NCI-H1694 treated with DMSO at 0.1 percent for 48 hours (cell line): ENCODE results near the gene ZER1.
A peak's percentile ranks its signal among the peaks of the same experiment; 100 is the strongest.
"Not testable (repeated sequence)": the region's sequence is repeated elsewhere in the genome, so short reads cannot be mapped to it uniquely, and the experiment has no call there.

ENCODE experiments used
- DNase-seq: peaks from one replicate; lab custom pipeline; 2025; lab: John Stamatoyannopoulos, UW

ZER1 gene

DNA sequence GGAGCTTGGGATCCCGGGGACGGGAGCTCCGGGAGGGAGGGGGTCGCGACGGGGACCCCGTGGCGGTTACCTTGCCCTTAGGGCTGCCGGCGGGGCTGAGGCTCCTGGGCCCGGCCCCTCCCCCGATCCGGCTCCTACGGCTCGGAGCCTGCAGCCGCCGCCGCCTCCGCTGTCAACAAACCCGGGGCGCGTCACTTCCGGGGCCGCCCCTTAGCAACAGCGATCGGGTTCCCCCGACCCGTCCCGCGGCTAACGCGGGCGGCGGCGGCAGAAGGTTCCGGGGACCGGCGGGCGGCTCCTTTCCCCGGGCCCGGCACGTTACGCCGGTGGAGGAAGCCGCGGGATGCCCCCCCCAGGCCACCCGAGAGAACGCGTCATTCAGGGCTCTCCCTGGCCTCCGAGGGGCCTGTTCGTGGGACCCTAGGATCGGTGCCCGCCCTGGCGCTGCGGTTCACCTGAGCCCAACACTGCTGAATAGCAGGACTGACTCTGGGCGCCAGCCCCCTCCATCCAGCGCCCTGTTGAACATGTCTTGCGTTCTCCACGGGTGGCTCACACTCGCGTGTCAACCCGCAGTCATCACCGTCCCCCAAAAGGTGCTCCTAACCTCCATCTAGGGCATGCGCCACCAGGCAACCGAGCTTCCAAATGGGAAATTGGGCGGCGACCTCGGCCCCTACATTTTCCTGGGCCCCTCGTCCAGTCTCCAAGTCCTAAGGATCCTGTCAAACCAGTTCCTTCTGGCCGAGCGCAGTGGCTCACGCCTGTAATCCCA is at the start of gene ZER1:
ZER1 (minus strand) TSS at position 183 of the 775 bp plus-strand sequence. CDS start 16,362 bp downstream, outside the sequence.
- peak; percentile 51 for DNase-seq

DNA sequence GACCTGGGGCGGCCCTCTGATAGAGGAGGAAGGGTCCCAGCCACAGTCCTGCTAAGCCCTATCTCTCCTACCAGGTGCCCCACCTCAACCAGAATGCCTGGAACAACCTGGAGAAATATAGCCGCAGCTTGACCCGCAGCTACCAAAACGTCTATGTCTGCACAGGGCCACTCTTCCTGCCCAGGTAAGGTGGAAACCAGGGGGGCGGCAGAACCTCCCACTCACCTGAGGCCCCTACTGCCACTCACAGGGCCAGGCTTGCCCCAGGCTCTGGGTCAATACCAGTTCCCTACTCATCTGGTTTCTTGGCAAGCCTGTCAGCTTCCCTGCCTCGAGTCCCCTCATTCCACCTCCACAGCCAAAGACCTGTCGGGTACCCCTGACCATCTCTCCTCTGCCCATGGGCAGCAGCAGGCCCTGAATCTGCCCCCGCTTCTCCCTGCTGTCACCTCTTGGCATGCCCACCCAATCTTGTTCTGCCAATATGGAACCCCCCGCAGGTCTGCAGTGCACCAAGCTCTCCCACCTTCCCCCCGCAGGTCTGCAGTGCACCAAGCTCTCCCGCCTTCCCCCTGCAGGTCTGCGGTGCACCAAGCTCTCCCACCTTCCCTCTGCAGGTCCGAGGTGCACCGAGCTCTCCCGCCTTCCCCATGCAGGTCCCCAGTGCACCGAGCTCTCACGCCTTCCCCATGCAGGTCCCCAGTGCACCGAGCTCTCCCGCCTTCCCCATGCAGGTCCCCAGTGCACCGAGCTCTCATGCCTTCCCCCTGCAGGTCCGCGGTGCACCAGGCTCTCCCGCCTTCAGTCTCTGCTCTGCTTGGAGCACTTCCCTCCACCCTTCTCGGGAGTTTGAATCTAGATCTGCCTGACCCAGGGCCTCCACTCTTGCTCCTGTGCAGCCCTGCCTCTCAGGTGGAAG is 49.2 kb upstream of the ZER1 start:
- DNase-seq = no peak

DNA sequence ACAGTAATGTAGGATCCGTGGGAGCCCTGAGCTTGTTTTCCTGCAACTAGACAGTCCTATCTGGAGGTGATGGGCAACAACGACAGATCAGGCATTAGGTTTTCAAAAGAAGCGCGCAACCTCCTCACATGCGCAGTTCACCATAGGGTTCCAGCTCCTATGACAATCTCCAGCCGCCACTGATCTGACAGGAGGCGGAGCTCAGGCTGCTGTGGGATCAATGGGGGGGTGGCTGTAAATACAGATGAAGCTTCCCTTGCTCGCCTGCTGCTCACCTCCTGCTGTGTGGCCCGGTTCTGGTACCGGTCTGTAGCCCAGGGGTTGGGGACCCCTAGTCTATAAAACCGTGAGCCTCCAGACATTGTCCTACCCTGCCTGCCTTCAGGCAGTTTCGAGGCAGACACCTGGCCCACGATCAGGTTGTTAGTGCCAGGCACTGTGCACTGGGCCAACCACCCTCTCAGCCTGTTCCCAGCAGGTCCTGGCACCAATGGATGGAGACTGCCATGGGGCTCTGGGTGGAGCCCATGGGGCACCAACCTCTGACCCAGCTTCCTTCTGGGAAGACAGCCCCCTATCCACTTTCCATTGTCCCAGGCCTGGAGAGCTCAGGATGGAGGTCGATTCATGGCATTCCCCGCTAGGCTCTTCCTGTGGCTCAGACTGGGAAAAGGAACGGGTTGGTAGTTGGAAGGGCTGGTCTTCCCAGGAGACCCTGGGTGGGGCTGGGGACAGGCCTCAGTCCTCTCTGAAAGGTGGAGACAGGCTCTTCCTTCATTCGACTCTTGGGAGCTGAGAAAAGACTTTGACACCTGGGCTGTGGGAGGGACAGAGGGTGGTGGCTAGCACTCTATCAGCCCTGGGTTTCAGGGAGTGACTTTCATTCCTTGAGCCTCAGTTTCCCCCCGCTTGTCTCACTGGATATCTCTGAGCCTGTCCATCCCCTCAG is 48.3 kb upstream of the ZER1 start:
- no peak for DNase-seq

DNA sequence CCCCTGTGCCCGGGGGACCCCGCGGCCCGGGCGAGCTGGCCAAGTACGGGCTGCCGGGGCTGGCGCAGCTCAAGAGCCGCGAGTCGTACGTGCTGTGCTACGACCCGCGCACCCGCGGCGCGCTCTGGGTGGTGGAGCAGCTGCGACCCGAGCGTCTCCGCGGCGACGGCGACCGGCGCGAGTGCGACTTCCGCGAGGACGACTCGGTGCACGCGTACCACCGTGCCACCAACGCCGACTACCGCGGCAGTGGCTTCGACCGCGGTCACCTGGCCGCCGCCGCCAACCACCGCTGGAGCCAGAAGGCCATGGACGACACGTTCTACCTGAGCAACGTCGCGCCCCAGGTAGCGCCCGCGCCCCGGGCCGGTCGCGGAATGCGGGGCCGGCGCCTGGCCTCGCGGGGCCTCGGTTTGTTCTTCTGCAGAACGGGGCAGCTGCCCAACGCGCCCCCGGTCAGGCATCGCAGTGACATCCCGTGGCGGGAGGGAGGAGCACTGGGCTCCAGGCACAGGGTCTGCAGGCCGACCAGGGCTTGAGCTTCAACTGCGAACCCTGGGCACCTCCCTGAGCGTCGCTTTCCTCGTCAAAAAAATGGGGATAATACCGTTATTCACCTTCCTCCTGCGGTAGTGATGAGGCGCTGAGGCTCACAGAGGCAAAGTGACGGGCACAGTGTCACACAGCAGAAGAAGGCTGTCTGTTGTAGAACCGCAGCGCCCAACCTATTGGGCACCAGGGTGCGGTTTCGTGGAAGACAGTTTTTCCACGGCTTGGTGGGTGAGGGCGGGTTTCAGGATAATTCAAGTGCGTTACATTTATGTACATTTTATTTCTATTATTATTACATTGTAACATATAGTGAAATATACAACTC is 47.4 kb upstream of the ZER1 start:
- no peak for DNase-seq

DNA sequence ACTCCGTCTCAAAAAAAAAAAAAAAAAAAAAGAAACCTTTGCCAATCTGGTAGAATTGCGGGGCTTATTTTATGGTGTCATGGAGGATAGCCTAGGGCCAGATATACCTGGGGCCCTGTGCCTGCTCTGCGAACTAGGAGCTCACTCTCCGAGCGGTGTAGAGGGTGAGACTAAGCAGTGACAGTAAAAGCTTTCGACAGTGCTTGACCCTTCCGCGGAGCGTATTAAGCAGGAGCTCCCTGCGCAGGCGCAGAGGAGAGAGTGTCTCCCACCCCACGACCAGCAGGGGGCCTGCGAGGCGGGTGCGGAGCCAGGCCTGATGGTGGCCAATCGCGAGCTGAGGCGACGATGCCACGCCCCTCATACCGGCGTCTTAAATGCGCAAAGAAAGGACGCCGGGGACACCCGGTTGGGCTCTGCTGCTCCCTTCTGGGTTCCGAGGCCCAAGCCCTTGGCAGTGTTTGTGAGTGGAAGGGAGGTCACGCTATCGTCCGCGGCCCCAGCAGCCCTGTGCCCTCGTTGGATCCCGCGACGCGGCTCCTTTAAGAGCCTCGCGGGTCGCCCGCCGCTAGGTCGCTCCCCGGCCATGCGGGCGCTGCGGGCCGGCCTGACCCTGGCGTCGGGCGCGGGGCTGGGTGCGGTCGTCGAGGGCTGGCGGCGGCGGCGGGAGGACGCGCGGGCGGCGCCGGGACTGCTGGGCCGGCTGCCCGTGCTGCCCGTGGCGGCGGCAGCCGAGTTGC is 46.5 kb upstream of the ZER1 start, which contains the start of gene ENDOG:
ENDOG (plus strand) TSS at position 402 of the 740 bp plus-strand sequence; CDS start at position 587, 185 bp downstream.
- DNase-seq = peak; percentile 91

DNA sequence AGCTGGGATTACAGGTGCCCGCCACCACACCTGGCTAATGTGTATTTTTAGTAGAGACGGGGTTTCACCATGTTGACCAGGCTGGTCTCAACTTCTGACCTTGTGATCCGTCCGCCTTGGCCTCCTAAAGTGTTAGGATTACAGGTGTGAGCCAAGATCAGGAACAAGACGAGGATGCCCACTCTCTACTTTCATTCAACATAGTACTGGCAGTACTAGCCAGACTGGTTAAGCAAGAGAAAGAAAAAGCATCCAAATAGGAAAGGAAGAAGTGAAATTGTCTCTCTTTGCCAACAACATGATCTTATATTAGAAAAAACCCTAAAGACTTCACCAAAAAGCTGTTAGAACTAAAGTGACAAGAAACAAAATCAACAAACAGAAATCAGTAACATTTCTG is 39.1 kb upstream of the ZER1 start:
- DNase-seq = no peak

DNA sequence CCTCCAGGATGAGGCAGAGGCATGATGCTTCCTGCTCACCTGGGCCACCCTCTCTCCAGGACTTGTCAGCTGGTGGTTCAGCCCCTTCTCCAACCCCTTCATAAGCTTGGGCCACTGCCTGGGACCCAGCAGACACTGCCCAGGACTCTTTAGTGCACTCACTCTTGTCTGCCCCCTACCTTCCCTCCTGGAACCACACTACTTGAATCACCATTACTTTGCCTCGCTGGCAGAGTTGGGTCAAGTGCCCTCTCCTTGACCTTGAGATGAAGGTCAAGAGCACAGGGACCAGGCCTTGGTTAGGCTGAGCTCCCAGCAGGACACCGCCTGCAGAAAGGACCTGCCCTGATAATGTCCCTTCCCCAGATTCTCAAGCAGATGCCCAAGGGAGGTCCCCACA is 38.1 kb upstream of the ZER1 start:
- DNase-seq = no peak

DNA sequence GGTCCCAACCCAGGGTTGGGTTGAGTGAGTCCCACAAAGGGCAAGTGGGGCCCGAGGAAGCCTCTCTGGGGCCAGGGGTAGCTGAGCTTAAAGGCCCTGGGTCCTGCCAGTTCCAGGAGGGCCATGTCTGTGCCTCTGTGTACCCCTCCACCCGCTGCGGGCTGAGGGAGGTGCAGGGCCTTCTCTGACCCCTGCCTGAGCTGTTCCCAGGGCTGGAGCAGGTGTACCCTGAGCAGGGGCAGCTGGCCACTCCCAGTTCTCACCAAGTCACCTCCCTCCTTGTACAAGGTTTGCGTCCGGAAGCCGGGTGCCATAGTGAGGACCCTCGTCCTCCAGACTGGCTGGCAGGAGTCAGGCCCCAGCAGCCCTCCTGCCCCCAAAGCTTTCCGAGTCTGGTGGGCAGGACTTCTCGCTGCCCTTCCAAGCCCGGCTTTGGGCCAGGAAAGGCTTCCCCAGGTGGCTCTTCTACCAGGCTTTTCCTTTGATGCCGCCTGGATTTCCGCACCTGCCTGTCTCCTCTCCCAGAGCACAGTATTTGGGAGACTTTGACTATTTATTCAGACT is 37.4 kb upstream of the ZER1 start:
- DNase-seq = no peak

DNA sequence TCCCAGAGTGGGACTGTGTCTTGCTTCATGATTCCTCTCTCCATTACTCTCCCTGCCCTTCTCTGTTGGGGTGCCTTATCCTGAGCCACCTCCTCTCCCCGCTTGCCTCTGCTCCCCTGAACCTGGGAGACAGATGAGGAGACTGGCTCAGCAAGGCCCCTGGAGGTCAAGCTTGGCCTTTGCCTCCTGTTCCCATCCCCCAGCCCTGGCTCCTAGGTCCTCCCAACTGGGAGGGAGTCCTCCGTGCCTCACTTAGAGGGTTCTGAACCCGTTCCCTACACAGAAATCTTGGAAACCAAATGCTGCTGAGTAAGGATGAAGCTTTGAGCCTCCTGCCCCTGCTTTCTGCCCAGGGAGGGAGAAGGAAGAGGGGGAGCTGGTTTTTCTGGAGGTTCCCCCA is 36.8 kb upstream of the ZER1 start:
- no peak for DNase-seq

DNA sequence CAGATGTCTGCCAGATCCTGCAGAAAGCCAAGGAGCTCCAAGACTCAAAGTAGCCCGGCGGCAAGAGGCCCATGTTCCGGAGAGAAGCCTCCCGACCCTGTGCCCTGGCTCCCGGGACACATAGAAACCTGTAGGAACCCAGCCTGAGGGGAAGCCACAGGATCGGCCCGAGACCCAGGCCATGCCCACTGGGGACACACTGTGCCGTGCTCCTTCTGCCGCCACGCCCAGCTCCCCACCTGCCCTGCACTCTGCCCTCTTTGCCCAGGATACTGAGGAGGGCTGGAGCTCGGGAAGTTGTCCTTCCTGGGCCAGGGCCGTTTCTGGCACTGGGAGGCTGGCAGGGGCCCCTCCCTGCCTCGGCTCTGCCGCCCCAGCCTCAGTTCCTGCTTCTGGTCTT is 36.1 kb upstream of the ZER1 start:
- no peak for DNase-seq

DNA sequence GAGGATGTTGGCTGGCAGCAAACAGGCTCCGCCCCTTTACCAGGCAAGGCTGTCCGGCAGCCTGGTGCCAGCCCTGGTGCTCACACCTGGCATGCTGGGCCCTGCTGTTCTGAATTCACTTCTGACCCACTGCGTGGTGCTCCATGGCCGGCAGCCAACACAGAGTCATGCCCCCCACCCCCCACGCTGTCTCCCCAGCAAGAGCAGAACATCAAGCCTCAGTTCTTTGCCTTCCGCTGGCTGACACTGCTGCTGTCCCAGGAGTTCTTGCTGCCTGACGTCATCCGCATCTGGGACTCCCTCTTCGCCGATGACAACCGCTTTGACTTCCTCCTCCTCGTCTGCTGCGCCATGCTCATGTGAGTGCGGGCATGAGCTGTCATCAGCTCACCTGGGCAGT is 33.9 kb upstream of the ZER1 start:
- DNase-seq = no peak

DNA sequence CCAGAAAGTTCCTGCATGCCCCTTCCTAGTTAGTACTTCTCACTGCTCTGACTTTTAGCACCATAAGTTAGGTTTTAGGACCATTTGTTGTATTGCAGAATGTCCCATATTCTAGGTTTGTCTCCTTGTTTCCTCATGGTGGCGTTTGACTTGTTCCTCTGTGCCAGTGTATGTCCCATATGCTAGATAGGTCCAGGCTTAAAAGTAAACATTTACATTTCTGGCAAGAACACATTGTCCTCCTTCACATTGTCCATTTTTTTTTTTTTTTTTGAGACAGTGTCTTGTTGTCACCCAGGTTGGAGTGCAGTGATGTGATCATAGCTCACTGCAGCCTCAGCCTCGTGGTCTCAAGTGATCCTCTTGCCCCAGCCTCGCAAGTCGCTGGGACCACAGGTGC is 30.8 kb upstream of the ZER1 start:
- no peak for DNase-seq

DNA sequence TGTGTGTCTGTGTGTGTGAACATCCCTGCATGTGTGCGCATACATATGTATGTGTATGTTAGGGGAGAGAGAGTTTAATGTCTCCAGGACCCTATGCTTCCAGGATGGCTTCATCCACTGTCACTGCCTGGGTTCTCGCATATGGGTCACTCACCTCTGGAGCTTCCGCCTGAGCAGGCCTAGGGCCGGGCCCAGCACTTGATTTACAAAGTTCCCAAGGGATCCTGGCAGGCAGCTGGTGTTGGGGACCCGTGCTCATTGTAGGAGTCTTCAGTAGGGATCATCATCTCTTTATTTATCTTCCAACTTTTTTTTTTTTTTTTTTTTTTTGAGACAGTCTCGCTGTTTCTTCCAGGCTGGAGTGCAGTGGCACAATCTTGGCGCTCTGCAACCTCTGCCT is 28.3 kb upstream of the ZER1 start:
- DNase-seq = no peak

DNA sequence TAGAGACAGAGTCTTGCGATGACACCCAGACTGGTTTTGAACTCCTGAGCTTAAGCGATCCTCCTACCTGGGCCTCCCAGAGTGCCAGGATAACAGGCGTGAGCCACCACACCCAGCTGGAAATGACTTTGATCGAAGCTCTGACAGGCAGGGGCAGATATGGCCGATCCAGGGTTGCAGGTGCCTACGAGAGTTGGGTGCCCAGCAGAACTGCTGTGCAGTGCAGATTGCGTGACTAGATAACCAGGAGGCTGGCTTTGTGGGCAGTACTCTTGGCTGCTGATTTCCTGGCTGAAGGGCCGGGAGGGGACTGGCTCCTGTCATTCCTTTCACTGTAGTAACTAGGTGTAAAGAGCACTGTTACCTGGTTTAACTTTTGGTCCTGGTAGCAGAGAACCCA is 27.2 kb upstream of the ZER1 start:
- DNase-seq = no peak

DNA sequence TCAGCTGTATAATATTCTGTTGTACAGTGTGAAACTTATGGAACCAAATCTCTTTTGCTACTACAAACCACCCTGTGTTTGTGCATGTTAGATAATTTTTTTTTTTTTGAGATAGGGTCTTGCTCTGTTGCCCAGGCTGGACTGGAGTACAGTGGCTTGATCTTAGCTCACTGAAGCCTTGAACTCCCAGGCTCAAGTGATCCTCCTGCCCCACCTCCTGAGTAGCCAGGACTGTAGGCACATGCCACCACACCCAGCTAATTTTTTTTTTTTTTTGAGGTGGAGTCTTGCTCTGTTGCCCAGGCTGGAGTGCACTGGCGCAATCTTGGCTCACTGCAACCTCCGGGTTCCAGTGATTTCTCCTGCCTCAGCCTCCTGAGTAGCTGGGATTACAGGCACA is 23.2 kb upstream of the ZER1 start:
- not testable (repeated sequence) for DNase-seq

DNA sequence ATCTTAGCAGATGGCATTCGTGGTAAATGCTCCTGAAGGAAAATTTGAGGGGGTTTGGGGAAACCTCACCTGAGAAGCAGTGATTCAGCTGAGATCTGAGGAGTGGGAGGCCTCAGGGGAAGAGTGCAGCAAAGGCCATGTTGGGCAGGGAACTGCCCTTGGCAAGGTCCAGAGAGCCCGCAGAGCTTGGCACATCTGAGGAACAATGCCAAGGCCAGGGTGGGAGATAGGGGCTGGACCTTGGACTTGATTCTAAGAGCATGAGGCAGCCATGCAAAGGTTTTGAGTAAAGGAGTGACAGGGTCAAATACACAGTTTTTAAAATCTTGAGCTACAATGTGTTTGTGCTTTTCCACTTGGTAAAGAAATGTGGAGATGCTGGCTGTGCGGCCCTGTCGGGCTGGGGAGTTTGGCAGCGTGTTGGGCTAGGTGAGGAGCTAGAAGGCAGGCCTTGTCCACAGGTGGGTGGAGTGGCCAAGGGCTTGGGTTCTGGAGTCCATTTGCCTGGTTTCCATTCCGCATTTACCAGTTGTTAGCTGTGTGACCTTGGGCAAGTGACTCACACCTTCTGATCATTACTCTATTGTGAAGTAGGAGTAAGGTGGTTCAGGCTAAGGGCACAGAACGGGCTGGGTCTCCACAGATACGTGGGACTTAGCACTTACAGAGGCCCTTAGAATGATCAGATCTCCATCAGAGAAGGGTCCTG is 21.4 kb upstream of the ZER1 start:
- DNase-seq = no peak

DNA sequence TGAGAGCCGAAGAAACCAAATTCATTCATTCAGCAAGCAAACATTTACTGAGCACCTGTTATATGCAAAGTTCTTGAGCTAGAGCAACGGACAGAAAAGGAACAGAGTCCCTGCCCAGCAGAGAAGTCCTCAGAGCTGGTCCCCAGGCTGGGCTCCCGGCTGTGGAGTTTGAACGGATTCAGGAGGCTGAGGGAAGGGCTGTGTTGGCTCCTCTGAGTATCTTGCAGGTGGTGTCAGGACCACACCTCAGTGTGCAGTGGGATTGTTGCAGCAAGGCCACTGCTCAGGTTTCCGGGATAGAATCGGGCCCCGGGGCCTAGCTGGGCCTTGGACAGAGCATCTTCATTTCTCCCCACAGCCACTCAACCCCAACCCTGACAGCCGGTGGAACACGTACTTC is 20.4 kb upstream of the ZER1 start:
- no peak for DNase-seq

DNA sequence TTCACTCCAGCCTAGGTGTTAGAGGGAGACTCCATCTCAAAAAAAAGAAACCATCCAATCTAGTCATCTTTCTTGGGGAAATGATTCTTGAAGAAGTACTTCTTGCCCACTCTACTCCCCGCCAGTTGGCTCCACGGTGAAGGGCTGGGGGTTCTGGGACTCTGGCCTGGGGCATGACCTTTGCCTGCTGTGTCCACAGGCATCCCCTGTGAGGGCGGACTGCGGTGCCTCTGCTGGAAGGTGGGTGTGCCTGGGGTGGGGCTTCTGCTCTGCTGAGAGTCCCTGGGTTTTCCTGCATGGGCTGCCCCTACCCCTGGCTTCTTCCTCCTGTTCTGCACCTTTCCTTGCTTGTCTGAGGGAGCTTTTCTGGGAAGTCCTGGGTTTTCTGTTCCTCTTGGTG is 18.8 kb upstream of the ZER1 start:
- no peak for DNase-seq

DNA sequence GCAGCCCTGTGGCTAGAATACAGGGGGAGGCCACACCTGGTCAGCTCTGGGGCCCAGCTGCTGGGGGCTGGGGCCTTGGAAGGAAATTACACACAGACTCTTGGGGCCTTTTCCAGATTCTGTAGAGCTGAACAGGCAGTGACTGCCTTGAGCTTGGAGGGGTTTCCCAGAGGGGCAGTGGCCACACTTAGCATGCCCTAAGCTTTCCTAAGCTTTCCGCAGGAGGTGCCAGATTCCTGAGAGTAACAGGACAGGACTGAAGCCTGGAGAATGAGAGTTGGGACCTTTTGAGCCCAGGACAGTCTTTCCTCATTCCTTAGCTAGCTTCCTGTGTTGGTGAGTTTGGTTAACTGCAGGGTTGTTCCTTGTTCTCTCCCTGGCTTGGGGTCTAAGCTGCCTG is 16.7 kb upstream of the ZER1 start:
- no peak for DNase-seq
